ENCODE measurements around the gene ITPR2. TPM values are rescaled to one million over a fixed set of nuclear protein-coding genes. Genes with fewer than 3 reads are reported as not detected.

The ITPR2 gene
- total RNA-seq, 1 donor from 2014 or later, result 16.3 TPM

- H3K27me3 ChIP-seq (ENCODE audit: control insufficient read depth, insufficient read depth, low read length), result no peaks in the 10 kb centered on the region
- no peaks in the 10 kb centered on the region for H3K36me3 ChIP-seq (ENCODE audit: control insufficient read depth, insufficient read depth, low read length)
- H3K4me3 ChIP-seq (ENCODE audit: low read depth, low read length), result no peak overlapping the region
- DNase-seq (ENCODE audit: low read depth), result peak; percentile 77
- TF ChIP-seq, protein P1, sequence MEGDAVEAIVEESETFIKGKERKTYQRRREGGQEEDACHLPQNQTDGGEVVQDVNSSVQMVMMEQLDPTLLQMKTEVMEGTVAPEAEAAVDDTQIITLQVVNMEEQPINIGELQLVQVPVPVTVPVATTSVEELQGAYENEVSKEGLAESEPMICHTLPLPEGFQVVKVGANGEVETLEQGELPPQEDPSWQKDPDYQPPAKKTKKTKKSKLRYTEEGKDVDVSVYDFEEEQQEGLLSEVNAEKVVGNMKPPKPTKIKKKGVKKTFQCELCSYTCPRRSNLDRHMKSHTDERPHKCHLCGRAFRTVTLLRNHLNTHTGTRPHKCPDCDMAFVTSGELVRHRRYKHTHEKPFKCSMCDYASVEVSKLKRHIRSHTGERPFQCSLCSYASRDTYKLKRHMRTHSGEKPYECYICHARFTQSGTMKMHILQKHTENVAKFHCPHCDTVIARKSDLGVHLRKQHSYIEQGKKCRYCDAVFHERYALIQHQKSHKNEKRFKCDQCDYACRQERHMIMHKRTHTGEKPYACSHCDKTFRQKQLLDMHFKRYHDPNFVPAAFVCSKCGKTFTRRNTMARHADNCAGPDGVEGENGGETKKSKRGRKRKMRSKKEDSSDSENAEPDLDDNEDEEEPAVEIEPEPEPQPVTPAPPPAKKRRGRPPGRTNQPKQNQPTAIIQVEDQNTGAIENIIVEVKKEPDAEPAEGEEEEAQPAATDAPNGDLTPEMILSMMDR (IDR thresholded peaks at IDR 0.05; ENCODE audit: insufficient read depth, low read length, poor library complexity, severe bottlenecking), result no peak
Measured at GRCh38 chr12:26473291-26473690, 359.7 kb downstream of the ITPR2 start.

DNA sequence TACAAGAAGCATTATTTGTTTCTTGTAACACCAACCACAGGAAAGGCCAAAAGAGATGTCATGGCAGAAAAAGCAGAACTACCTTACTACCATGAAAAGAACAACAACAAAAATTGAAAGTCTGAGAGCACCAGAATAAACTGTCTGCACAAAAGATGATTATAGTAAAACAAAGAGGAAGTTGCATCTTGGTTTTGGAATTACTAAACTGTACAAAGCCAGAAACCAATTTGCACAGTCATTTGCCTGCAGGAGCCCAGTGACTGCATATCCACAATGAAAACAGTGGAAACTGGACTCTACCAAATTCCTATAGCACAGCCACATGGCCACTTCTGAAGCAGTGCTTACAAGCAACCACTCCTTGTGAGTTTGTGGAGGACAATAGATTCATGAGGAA, 361.4 kb downstream of the ITPR2 start:
- DNase-seq (ENCODE audit: low read depth), result no peak
- TF ChIP-seq, protein P1 (IDR thresholded peaks at IDR 0.05; ENCODE audit: insufficient read depth, low read length, poor library complexity, severe bottlenecking), result no peak
- Histone ChIP-seq H3K4me3 (ENCODE audit: low read depth, low read length) (no peak overlapping the region), H3K36me3 (ENCODE audit: control insufficient read depth, insufficient read depth, low read length) (no peaks in the 10 kb centered on the region), H3K27me3 (ENCODE audit: control insufficient read depth, insufficient read depth, low read length) (no peaks in the 10 kb centered on the region)

DNA sequence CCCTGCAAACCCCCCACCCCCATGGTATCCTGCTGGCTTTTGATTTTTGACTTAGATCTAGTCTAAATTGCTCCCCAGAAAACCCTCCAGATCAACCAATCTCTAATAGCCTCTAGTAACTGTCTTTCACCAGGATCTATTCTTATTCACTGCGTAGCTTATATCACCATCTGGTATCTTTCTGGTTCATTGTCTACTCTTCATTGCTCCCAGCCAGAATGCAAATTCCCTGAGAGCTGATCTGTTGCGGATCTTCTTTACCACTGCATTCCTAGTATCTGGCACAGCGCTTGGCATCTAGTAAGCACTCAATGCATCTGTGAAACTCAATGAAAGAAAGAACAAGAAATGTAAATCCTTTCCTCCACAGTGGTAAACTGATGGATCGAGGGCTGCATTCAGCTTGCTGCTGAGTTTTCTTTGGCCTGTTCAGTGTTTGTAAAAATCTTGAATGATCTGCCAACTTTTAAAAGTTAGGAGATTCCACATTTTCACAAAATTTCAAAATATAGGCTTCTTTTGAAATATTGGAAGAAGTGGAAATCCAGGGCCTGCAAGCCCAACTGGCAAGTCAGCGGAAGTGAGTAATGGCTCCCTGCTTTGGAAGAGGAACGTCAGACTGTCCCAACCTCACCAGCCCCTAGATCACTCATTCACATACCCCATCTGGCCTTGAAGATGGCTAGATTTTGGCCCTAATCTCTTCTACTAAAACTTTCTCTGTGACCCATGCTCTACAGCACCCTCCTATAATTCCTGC, 363.4 kb downstream of the ITPR2 start:
- Histone ChIP-seq H3K27me3 (ENCODE audit: control insufficient read depth, insufficient read depth, low read length) (no peaks in the 10 kb centered on the region), H3K4me3 (ENCODE audit: low read depth, low read length) (no peak overlapping the region), H3K36me3 (ENCODE audit: control insufficient read depth, insufficient read depth, low read length) (no peaks in the 10 kb centered on the region)
- TF ChIP-seq, protein P1 (IDR thresholded peaks at IDR 0.05; ENCODE audit: insufficient read depth, low read length, poor library complexity, severe bottlenecking), result no peak
- DNase-seq (ENCODE audit: low read depth), result no peak

DNA sequence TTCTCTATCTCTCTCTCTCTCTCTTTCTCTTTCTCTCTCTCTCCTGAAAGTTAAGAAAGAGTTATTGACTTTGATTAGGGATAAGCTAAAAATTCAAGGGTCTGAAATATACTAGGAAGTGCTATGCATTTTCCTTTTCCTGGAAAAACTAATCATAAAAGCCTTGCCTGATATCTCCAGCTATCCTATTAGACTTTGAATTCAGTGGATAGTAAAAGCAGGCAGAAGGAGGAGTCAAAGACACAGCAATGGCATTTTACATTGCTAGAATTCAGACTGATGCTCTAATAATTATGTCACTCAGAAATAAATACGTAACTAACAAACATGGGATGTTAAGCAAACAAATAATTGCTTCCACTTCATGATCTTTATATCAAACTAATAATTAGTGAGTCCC, 365.6 kb downstream of the ITPR2 start:
- TF ChIP-seq, protein P1 (IDR thresholded peaks at IDR 0.05; ENCODE audit: insufficient read depth, low read length, poor library complexity, severe bottlenecking), result no peak
- Histone ChIP-seq H3K4me3 (ENCODE audit: low read depth, low read length) (no peak overlapping the region), H3K36me3 (ENCODE audit: control insufficient read depth, insufficient read depth, low read length) (no peaks in the 10 kb centered on the region), H3K27me3 (ENCODE audit: control insufficient read depth, insufficient read depth, low read length) (no peaks in the 10 kb centered on the region)
- DNase-seq (ENCODE audit: low read depth), result no peak

DNA sequence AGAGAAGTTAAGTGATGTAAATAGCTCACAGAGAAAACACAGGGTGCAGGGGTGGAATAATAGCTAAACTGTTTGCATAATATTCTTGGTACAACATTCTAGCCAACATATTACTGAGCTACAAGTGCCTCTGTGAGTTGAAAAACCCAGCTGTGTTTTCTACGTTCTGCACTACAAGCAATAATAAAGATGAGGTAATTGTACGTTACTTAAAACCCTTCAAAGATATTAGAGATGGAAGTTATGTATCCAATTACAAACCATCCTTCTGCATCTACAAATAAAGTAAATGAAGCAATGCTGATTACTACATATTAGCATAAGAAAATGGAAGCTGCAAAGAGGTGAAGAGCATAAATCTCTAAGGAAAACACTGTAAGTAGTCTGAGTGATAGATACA, 366.3 kb downstream of the ITPR2 start:
- TF ChIP-seq, protein P1 (IDR thresholded peaks at IDR 0.05; ENCODE audit: insufficient read depth, low read length, poor library complexity, severe bottlenecking), result no peak
- Histone ChIP-seq H3K36me3 (ENCODE audit: control insufficient read depth, insufficient read depth, low read length) (no peaks in the 10 kb centered on the region), H3K4me3 (ENCODE audit: low read depth, low read length) (no peak overlapping the region)

More for the DNA sequence above, 366.3 kb downstream of the ITPR2 start:
- DNase-seq (ENCODE audit: low read depth), result no peak
- H3K27me3 ChIP-seq (ENCODE audit: control insufficient read depth, insufficient read depth, low read length), result no peaks in the 10 kb centered on the region

Measured in kidney epithelial cell (primary cell).